Lower leg skin (tissue), 3 donors: ENCODE results near the gene HPS3.

Experiments
- POLR2A ChIP-seq, 2 donors: fragments of 450-650 bp; IDR thresholded peaks; one replicate each; pipeline ENCODE4 v1.6.1; 2016 to 2017; ENCODE audit warnings: antibody characterized with exemption in 2 of 2, mild to moderate bottlenecking in 1 of 2, moderate library complexity in 1 of 2
- TF ChIP-seq, protein P1 (sequence below), 3 donors: fragments of 450-650 bp; IDR thresholded peaks; one replicate each; pipeline ENCODE4 v1.5.1; 2016; ENCODE audit warnings: antibody characterized with exemption in 3 of 3, mild to moderate bottlenecking in 3 of 3, moderate library complexity in 2 of 3

- TF ChIP-seq POLR2A (IDR thresholded peaks at IDR 0.05): no peak
- TF ChIP-seq, protein P1, sequence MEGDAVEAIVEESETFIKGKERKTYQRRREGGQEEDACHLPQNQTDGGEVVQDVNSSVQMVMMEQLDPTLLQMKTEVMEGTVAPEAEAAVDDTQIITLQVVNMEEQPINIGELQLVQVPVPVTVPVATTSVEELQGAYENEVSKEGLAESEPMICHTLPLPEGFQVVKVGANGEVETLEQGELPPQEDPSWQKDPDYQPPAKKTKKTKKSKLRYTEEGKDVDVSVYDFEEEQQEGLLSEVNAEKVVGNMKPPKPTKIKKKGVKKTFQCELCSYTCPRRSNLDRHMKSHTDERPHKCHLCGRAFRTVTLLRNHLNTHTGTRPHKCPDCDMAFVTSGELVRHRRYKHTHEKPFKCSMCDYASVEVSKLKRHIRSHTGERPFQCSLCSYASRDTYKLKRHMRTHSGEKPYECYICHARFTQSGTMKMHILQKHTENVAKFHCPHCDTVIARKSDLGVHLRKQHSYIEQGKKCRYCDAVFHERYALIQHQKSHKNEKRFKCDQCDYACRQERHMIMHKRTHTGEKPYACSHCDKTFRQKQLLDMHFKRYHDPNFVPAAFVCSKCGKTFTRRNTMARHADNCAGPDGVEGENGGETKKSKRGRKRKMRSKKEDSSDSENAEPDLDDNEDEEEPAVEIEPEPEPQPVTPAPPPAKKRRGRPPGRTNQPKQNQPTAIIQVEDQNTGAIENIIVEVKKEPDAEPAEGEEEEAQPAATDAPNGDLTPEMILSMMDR (IDR thresholded peaks at IDR 0.05): no peak
Observed at GRCh38 chr3:149215515-149215914, 86.1 kb downstream of the HPS3 start.
